OCI-LY3 (cell line): ENCODE measurements around the gene ZNF479.

ENCODE experiments used
- CTCF ChIP-seq: fragments of 200-600, 300-600 bp; sonication (generic); IDR thresholded peaks from 2 replicates; pipeline ENCODE4 v1.5.1; 2014; ENCODE audit warnings: antibody characterized with exemption, low read length, low read depth
- EZH2phosphoT487 ChIP-seq: fragments of 200-600 bp; shearing (Covaris generic); IDR thresholded peaks from 2 replicates; pipeline ENCODE4 v1.6.1; 2018; ENCODE audit warnings: antibody characterized with exemption, mixed run types, low read depth

GRCh38 chr7:57165285-57165899, 33.2 kb upstream of the ZNF479 start:
- no peak for TF ChIP-seq CTCF
- no peak for TF ChIP-seq EZH2phosphoT487
